ENCODE measurements around the gene LRIT1.

DNA sequence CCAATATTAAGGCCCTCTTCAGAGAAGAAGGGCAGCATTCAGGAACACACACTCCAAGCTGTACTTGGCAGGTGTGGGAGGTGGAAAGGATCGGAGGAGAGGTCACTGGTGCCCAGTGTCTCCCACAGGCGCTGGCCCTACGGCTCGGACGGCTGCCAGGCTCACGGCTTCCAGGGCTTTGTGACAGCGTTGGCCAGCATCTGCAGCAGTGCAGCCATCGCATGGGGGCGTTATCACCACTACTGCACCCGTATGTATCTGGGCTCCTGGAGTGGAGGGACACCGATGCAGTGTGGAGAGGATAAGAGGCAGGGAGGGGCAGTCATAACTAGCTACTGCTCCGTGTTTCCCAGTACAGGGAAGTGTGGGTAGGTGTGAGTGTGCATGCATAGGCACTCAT is 7.4 kb upstream of the LRIT1 start:
- no peak for TF ChIP-seq POLR2A (IDR thresholded peaks at IDR 0.05; ENCODE audit: extremely low read depth, insufficient read length)
- TF ChIP-seq, protein P1, sequence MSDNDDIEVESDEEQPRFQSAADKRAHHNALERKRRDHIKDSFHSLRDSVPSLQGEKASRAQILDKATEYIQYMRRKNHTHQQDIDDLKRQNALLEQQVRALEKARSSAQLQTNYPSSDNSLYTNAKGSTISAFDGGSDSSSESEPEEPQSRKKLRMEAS (IDR thresholded peaks at IDR 0.05; ENCODE audit: low read depth, low read length), result no peak
